Left ventricle myocardium inferior (tissue), 1 donor: Measurements from ENCODE around the gene GJD4. TPM values are rescaled to one million over a fixed set of nuclear protein-coding genes. Genes with fewer than 3 reads are reported as not detected.

Experiments used
- DNase-seq: peaks from one replicate; pipeline ENCODE4 v3.0.0-alpha.2; 2020
- H3K27ac ChIP-seq: fragments of 200-600 bp; replicated peaks from 2 replicates; pipeline ENCODE4 v1.8.0; 2021
- H3K27me3 ChIP-seq: fragments of 200-600 bp; 2 replicates; pipeline ENCODE4 v1.8.0; 2021; ENCODE audit warnings: low read depth
- H3K36me3 ChIP-seq: fragments of 200-600 bp; 2 replicates; pipeline ENCODE4 v1.8.0; 2021
- H3K4me1 ChIP-seq: fragments of 200-600 bp; 2 replicates; pipeline ENCODE4 v1.8.0; 2021
- H3K4me3 ChIP-seq: fragments of 200-600 bp; 2 replicates; pipeline ENCODE4 v1.8.0; 2021; ENCODE audit warnings: mild to moderate bottlenecking, moderate library complexity
- H3K9me3 ChIP-seq: fragments of 200-600 bp; replicated peaks from 2 replicates; pipeline ENCODE4 v1.8.0; 2021
- intact Hi-C: fragments of 100-400 bp; cut with micrococcal nuclease; formaldehyde crosslinking; loops from one replicate; pipeline ENCODE4 v1.11.0; 2022
- total RNA-seq: library from RNA; stranded (reverse); fragmentation: NEBNext Ultra II Directional; extraction: Animal tissue kit (Norgen Biotek cat#: 25700); gene quantifications from one replicate; pipeline ENCODE4 v1.2.1, GENCODE V29; 2021
- TF ChIP-seq, protein P1 (sequence below): fragments of 200-600 bp; IDR thresholded peaks from 2 replicates; pipeline ENCODE4 v1.8.0; 2021; ENCODE audit warnings: antibody characterized with exemption, mild to moderate bottlenecking, borderline replicate concordance
- donor health status: DM: no; HTN: yes; CAD: no; lungs with severe emphysema.

Gene GJD4
- total RNA-seq, 1 donor from 2014 or later, result not detected

DNA sequence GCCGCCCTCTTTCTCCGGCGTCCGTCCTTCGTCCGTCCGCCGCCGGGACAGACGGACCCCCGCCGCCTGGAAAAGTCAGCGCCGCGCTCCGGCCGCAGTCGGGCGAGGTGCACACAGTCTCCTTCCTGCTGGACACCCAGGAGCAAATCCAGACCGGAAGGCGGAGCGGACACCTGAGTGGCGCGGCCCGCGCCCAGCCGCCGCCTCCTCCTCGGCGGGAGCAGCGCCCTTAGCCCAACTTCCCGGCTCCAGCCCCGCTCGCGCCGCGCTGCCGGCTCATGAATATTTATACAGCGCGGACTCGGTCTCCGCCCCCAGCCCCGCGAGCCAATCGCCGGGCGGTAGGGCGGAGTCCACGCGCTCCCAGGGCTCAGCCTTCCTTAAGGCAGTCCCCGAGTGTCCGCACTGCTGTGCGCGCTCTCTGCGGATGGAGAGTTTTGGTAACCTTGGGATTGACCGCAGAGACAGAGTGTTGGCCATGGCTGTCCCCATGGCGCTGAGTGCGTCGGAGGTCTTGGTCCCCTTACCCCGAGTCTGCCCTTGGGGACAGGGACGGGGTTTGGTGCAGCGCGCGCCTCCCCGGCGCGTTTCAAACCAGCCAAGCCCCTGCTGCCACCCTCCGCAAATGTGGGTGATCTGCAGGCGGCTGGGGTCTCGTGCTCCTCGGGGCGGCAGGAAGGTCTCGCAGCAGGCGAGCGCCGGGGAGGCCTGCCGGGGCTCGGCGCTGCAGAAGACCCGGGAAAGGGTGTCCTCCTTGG lies 37.1 kb downstream of the GJD4 start, which contains the start of gene FZD8:
FZD8 (minus strand) TSS at position 262 of the 758 bp plus-strand sequence. CDS start 867 bp downstream, outside the sequence.
- Histone ChIP-seq H3K36me3 (no peaks in the 10 kb centered on the region), H3K27ac (peak within 1 kb of the TSS; percentile 99), H3K4me1 (peaks cover 59% of the 10 kb centered on the region), H3K9me3 (peaks cover 1% of the 10 kb centered on the region), H3K4me3 (peak within 1 kb of the TSS; percentile 88), H3K27me3 (no peaks in the 10 kb centered on the region)
- intact Hi-C loops, result no loop called here
- DNase-seq, result peak; percentile 92
- TF ChIP-seq, protein P1, sequence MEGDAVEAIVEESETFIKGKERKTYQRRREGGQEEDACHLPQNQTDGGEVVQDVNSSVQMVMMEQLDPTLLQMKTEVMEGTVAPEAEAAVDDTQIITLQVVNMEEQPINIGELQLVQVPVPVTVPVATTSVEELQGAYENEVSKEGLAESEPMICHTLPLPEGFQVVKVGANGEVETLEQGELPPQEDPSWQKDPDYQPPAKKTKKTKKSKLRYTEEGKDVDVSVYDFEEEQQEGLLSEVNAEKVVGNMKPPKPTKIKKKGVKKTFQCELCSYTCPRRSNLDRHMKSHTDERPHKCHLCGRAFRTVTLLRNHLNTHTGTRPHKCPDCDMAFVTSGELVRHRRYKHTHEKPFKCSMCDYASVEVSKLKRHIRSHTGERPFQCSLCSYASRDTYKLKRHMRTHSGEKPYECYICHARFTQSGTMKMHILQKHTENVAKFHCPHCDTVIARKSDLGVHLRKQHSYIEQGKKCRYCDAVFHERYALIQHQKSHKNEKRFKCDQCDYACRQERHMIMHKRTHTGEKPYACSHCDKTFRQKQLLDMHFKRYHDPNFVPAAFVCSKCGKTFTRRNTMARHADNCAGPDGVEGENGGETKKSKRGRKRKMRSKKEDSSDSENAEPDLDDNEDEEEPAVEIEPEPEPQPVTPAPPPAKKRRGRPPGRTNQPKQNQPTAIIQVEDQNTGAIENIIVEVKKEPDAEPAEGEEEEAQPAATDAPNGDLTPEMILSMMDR, result peak; percentile 28

DNA sequence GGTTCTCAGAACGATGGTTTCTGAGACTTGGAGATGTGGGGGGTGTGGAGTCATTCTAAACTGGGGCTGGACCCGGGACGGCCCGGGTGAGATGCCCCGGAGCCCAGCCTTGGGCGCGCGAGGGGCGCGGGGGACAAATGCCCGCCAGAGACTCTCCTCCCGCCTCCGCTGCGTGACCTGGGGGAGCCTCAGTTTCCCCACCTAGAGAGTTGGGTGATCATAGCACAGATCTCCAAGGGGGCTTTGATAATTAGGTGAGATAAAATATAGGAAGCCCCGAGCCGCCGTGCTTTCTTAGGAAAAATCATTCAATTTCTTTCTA lies 37.6 kb downstream of the GJD4 start:
- Histone ChIP-seq H3K4me1 (peaks cover 54% of the 10 kb centered on the region), H3K9me3 (peaks cover 5% of the 10 kb centered on the region), H3K36me3 (no peaks in the 10 kb centered on the region), H3K27me3 (no peaks in the 10 kb centered on the region), H3K4me3 (peak overlapping the region; percentile 88), H3K27ac (peak overlapping the region; percentile 99)
- no peak for DNase-seq
- TF ChIP-seq, protein P1, result no peak
- intact Hi-C loops, result no loop called here

DNA sequence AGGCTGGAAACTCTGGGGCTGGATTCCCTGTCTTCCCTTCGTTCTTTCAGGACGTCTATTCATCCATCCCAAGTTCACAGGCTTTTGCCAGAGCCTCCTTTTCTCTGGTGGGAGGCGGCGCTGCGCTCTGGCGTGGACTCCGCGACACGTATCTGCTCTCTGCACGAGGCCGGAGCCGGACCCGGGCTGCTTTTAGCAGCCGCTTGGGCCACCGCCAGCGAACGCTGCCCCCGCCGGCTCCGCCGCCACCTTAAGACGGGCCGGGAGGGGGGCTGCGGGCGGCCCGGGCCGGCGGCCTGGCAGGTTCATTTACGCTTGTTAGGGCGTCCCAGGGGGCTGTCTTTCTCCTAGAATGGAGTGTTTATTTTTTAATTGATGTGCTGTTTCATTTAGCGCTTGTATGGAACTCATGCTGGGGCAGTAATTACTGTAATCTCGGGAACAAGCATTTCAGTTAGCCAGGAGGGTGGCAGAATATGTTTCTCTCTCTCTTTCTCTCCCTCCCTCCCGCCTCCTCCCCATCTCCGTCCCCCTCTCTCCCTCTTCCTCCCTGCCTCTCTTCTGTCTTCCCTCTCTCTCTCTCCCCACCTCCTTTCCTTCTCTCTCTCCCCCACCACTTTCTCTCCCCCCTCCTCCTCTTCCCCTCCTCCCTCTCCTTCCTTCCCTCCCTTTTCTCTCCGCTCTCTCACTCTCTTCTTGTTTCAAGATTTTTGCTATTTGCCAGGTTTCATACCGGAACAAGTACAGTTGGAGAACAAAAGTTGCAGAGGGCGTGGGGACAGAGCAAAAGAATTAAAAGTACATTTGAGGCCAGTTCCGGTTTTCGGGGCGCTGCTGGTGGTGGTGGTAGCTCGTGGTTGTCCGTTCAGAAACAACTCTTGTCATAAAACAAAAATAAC lies 38.3 kb downstream of the GJD4 start:
- peak; percentile 81 for DNase-seq
- Histone ChIP-seq H3K4me1 (peaks cover 47% of the 10 kb centered on the region), H3K9me3 (peaks cover 5% of the 10 kb centered on the region), H3K4me3 (peak overlapping the region; percentile 88), H3K36me3 (no peaks in the 10 kb centered on the region), H3K27me3 (no peaks in the 10 kb centered on the region), H3K27ac (peak overlapping the region; percentile 99)
- intact Hi-C loops, result no loop called here
- TF ChIP-seq, protein P1, result peak; percentile 10

DNA sequence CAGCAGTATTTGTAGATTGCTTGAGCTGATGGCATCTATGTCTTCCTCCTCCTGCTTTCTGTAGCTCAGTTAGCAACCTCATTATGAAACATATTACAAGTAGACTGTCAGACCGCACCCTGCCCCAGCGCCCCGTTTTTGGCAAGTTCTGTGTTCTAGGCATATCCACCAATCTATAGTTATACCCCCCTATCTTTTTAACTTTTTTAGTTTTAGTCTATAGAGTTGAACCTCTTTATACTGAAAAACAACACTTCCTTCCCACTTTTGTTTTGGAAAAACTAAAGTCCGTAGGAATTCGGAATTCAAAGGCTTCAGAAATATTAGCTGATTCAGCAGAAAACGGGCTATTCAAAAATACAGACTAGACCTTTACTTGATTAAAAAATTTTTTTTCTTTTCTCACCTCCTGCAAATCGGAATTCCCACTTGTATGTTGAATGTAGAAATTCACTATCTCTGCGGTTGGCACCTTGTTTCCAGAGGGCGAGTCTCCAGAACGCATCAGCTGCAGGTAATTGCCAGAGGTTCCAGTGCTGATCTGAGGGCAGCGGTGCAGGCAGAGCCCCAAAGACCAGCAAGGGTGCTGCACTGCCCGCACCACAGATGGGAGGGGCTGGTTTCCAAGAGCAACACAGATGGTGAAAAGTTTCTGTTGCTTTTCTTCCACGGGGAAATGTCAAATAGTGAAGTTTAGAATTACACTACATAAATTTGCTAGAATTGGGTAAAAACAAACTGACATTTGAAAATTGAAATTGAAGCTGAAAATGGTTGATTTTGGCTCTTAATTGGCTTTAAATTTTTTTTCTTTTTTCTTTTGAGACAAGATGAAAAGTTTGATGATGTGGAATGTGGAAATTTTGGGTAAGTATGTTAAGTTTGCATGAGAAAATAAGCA lies 39.2 kb downstream of the GJD4 start:
- TF ChIP-seq, protein P1, result no peak
- no peak for DNase-seq
- intact Hi-C loops, result no loop called here
- H3K9me3 ChIP-seq, result peaks cover 5% of the 10 kb centered on the region
- peak overlapping the region; percentile 88 for H3K4me3 ChIP-seq
- peaks cover 39% of the 10 kb centered on the region for H3K4me1 ChIP-seq
- no peaks in the 10 kb centered on the region for H3K36me3 ChIP-seq
- H3K27ac ChIP-seq, result peak overlapping the region; percentile 99
- no peaks in the 10 kb centered on the region for H3K27me3 ChIP-seq

DNA sequence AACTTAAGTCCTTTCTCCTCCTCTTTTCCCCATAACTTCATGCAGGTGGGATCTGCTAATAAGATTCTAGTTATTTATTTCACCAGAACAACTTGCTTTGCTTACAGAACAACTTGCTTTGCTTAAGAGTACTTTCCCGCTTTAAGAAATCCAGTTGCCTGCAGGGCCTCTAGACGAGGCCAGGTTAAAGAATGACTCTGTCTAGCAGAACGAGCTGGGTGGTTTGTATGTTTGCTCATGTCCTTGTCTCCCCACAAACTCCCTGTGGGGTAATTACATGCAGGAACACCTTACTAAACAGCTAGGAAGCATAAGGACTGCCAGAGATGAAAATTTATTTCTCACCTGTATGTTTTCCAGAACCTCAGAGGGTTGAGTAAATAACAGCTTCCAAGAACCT lies 45.8 kb downstream of the GJD4 start:
- intact Hi-C loops, result no loop called here
- Histone ChIP-seq H3K36me3 (no peaks in the 10 kb centered on the region), H3K4me3 (no peak overlapping the region), H3K27ac (no peak overlapping the region), H3K27me3 (no peaks in the 10 kb centered on the region), H3K9me3 (peaks cover 5% of the 10 kb centered on the region), H3K4me1 (no peaks in the 10 kb centered on the region)
- no peak for DNase-seq
- TF ChIP-seq, protein P1, result no peak
